B cell (primary cell): ENCODE measurements around the gene MDFI. TPM values are rescaled to one million over a fixed set of nuclear protein-coding genes. Genes with fewer than 3 reads are reported as not detected.

Source experiments
- ATAC-seq: fragments of 200-7000 bp; cut with Tn5 transposase; one replicate; pipeline ENCODE4 v1.10.0; 2021; ENCODE audit warnings: low read depth, mild to moderate bottlenecking, moderate number of reproducible peaks, moderate library complexity
- CTCF ChIA-PET: fragments of 350-600 bp; sonication (Branson Sonifier 250); formaldehyde crosslinking; loops from one replicate; lab custom pipeline; 2021; ENCODE audit warnings: antibody characterized with exemption, inconsistent platforms; lab: Charles Lee
- POLR2A ChIA-PET: fragments of 350-600 bp; sonication (Branson Sonifier 250); formaldehyde crosslinking; loops from one replicate; lab custom pipeline; 2021; ENCODE audit warnings: antibody characterized with exemption; lab: Charles Lee
- DNase-seq: peaks from one replicate; pipeline ENCODE4 v3.0.0; 2013
- H2AFZ ChIP-seq: 2 replicates; pipeline ENCODE4 v1.6.1; 2012; ENCODE audit warnings: mild to moderate bottlenecking, low read depth, low read length; ENCODE audit not compliant: insufficient read depth, poor library complexity, severe bottlenecking
- H3K27ac ChIP-seq, 2 donors: 1 replicate in 1 of 2; 2 replicates in 1 of 2; pipeline ENCODE4 v1.5.1; 2012 to 2013; ENCODE audit warnings: low read length in 2 of 2, mild to moderate bottlenecking in 2 of 2, moderate library complexity in 1 of 2
- H3K27me3 ChIP-seq, 4 experiments: fragments of 200-600 bp in 1 of 4; sonication (generic) in 1 of 4; replicated peaks in 1 of 4; 1 replicate in 2 of 4; 2 replicates in 2 of 4; pipeline versions ENCODE4 v1.6.1 to v1.7.0; 2013 to 2016; ENCODE audit warnings: low read length in 3 of 4, mild to moderate bottlenecking in 2 of 4, mixed read lengths in 1 of 4, moderate library complexity in 1 of 4; ENCODE audit not compliant: insufficient read depth in 4 of 4, control insufficient read depth in 3 of 4; ENCODE audit errors: control extremely low read depth in 1 of 4
- H3K36me3 ChIP-seq, 2 experiments: replicated peaks in 1 of 2; 1 replicate in 1 of 2; 2 replicates in 1 of 2; pipeline versions ENCODE4 v1.6.1 to v1.7.1; 2013; ENCODE audit warnings: low read length in 1 of 2; ENCODE audit not compliant: insufficient read depth in 2 of 2, control insufficient read depth in 1 of 2; ENCODE audit errors: control extremely low read depth in 1 of 2, extremely low read depth in 1 of 2
- H3K4me1 ChIP-seq, 2 donors: fragments of 200-600 bp in 1 of 2; sonication (generic) in 1 of 2; 1 replicate in 1 of 2; 2 replicates in 1 of 2; pipeline versions ENCODE4 v1.5.1 to v1.6.1; 2013 to 2017; ENCODE audit warnings: low read length in 2 of 2; ENCODE audit not compliant: control insufficient read depth in 2 of 2, insufficient read depth in 2 of 2
- H3K4me2 ChIP-seq: replicated peaks from 2 replicates; pipeline ENCODE3; 2012; ENCODE audit warnings: mild to moderate bottlenecking, low read depth, low read length; ENCODE audit not compliant: poor library complexity, severe bottlenecking
- H3K4me3 ChIP-seq, 5 experiments: fragments of 200-600 bp in 1 of 5; sonication (generic) in 1 of 5; 1 replicate in 3 of 5; 2 replicates in 2 of 5; pipeline versions ENCODE4 v1.5.1 to v1.7.0; 2011 to 2016; ENCODE audit warnings: low read length in 4 of 5, mild to moderate bottlenecking in 4 of 5, low read depth in 2 of 5, control low read depth in 1 of 5, moderate library complexity in 1 of 5; ENCODE audit not compliant: insufficient read depth in 1 of 5; ENCODE audit errors: control extremely low read depth in 1 of 5, extremely low read depth in 1 of 5
- H3K79me2 ChIP-seq: fragments of 200-600 bp; sonication (generic); one replicate; pipeline ENCODE4 v1.6.0; 2016; ENCODE audit warnings: low read length; ENCODE audit not compliant: control insufficient read depth, insufficient read depth
- H3K9ac ChIP-seq: fragments of 200-600 bp; sonication (generic); 2 replicates; pipeline ENCODE4 v1.6.1; 2017; ENCODE audit warnings: mild to moderate bottlenecking, low read length, moderate library complexity
- H3K9me3 ChIP-seq, 3 donors: one replicate each; pipeline versions ENCODE4 v1.6.1 to v1.7.1; 2013; ENCODE audit warnings: low read length in 2 of 3; ENCODE audit not compliant: control insufficient read depth in 2 of 3, insufficient read depth in 1 of 3; ENCODE audit errors: control extremely low read depth in 1 of 3
- H4K20me1 ChIP-seq: 2 replicates; pipeline ENCODE4 v1.6.0; 2012; ENCODE audit warnings: mild to moderate bottlenecking, low read length; ENCODE audit not compliant: insufficient read depth, control insufficient read depth, poor library complexity, severe bottlenecking
- H3K27ac Mint-ChIP-seq: one replicate; pipeline ENCODE4 v1.8.0; 2021; ENCODE audit warnings: mixed read lengths
- H3K27me3 Mint-ChIP-seq: one replicate; pipeline ENCODE4 v1.8.0; 2021; ENCODE audit warnings: mixed read lengths
- H3K4me1 Mint-ChIP-seq: one replicate; pipeline ENCODE4 v1.8.0; 2021; ENCODE audit warnings: mixed read lengths
- H3K4me3 Mint-ChIP-seq: one replicate; pipeline ENCODE4 v1.8.0; 2021; ENCODE audit warnings: mixed read lengths
- H3K9me3 Mint-ChIP-seq: one replicate; pipeline ENCODE4 v1.8.0; 2022; ENCODE audit warnings: mixed read lengths; ENCODE audit not compliant: insufficient read depth
- EZH2 ChIP-seq: IDR thresholded peaks from 2 replicates; pipeline ENCODE4 v1.6.1; 2012; ENCODE audit warnings: borderline replicate concordance, low read depth, mild to moderate bottlenecking, moderate library complexity, low read length; ENCODE audit not compliant: insufficient read depth, poor library complexity, severe bottlenecking
- WGBS: methylation state at CpG from one replicate; pipeline ENCODE4 v1.1.5; 2013; ENCODE audit warnings: missing lambda C conversion rate; ENCODE audit not compliant: insufficient coverage; 5-methylcytosine and 5-hydroxymethylcytosine counted together
- intact Hi-C: fragments of 100-400 bp; cut with micrococcal nuclease; formaldehyde crosslinking; loops from one replicate; pipeline ENCODE4 v1.10.0; 2022
- polyA plus RNA-seq: library from polyadenylated mRNA; depleted of rRNA; stranded (reverse); fragments of >200 nt; gene quantifications from 2 replicates; pipeline ENCODE4 v1.2.3, GENCODE V29; 2012
- total RNA-seq, 2 donors: library from RNA; stranded (reverse); fragments of 120-200 nt in 1 of 2; gene quantifications; 1 replicate in 1 of 2; 2 replicates in 1 of 2; pipeline versions ENCODE4 v1.2.3 to v1.2.4, GENCODE V29; 2013 to 2022
- TF ChIP-seq, protein P1 (sequence below): fragments of 200-600 bp; IDR thresholded peaks from one replicate; pipeline ENCODE4 v1.8.0; 2022; ENCODE audit warnings: antibody characterized with exemption, mild to moderate bottlenecking

Gene MDFI
- total and polyA plus RNA-seq, 2 donors (not counting 1 experiment from before 2014, with no cell fraction given): not detected

DNA sequence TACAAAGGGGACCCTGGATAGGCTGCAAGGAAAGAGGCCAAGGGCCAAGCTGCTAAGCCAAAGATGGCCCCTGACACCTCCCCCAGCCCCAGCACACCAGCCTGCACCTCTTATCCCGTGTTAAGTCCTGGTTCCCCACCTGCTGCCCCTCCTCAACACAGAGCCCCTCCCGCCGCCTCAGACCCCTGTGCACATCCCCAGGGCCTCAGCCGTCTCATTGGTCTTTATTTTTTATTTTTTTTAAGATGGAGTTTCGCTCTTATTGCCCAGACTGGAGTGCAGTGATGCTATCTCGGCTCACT, 37.1 kb upstream of the MDFI start:
- Histone ChIP-seq H3K9ac (no peak overlapping the region), H3K27ac (no peak overlapping the region), H3K27me3 (peaks cover 0 to 3% (median 0%) of the 10 kb centered on the region in 4 experiments), H3K79me2 (no peaks in the 10 kb centered on the region), H3K36me3 (peaks cover 0 to 16% of the 10 kb centered on the region in 2 experiments), H3K9me3 (no peaks in the 10 kb centered on the region), H4K20me1 (no peaks in the 10 kb centered on the region), H2AFZ (no peak overlapping the region), H3K4me2 (no peak overlapping the region), H3K4me1 (peaks cover 4 to 13% of the 10 kb centered on the region in 2 donors), H3K4me3 (no peak overlapping the region)
- ATAC-seq: no peak
- Mint-ChIP-seq H3K9me3 (no peaks in the 10 kb centered on the region), H3K4me1 (peaks cover 10% of the 10 kb centered on the region), H3K27ac (no peak overlapping the region), H3K4me3 (no peak overlapping the region), H3K27me3 (peaks cover 7% of the 10 kb centered on the region)
- ChIA-PET CTCF (interaction anchor here (1.1 to 3.6 kb wide), 3 partner anchors 9 to 232 kb away, joined by 3 to 37 read pairs (median 5); no protein-coding TSS in a partner anchor), POLR2A (no interaction called here)
- WGBS: 97% methylated on average over 3 of the region's 6 CpGs
- TF ChIP-seq, protein P1, sequence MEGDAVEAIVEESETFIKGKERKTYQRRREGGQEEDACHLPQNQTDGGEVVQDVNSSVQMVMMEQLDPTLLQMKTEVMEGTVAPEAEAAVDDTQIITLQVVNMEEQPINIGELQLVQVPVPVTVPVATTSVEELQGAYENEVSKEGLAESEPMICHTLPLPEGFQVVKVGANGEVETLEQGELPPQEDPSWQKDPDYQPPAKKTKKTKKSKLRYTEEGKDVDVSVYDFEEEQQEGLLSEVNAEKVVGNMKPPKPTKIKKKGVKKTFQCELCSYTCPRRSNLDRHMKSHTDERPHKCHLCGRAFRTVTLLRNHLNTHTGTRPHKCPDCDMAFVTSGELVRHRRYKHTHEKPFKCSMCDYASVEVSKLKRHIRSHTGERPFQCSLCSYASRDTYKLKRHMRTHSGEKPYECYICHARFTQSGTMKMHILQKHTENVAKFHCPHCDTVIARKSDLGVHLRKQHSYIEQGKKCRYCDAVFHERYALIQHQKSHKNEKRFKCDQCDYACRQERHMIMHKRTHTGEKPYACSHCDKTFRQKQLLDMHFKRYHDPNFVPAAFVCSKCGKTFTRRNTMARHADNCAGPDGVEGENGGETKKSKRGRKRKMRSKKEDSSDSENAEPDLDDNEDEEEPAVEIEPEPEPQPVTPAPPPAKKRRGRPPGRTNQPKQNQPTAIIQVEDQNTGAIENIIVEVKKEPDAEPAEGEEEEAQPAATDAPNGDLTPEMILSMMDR: no peak
- no peak for TF ChIP-seq EZH2
- intact Hi-C loops: no loop called here
- no peak for DNase-seq

DNA sequence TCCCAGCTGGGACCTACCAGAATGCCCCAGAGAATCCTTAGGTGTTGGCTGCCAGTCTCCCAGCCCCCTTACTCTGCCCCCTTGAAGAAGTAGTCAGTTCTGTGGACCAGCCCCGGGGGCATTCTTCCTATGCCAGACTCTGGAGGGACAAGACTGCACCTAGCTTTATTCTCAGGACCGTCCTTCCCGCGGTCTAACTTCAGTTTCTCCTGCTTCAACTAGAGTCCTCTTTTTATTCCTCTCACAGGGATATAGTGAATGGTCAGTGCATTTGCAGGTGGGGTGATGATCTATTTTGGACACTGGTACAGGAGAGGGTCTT, 35.9 kb upstream of the MDFI start:
- DNase-seq: no peak
- WGBS: 40% methylated on average over 1 of the region's 4 CpGs
- Histone ChIP-seq H3K4me3 (no peak overlapping the region), H3K9me3 (no peaks in the 10 kb centered on the region), H3K4me2 (no peak overlapping the region), H3K79me2 (no peaks in the 10 kb centered on the region), H3K27me3 (peaks cover 0 to 3% (median 0%) of the 10 kb centered on the region in 4 experiments), H4K20me1 (no peaks in the 10 kb centered on the region), H3K9ac (no peak overlapping the region), H2AFZ (no peak overlapping the region), H3K27ac (no peak overlapping the region), H3K4me1 (peaks cover 4 to 13% of the 10 kb centered on the region in 2 donors), H3K36me3 (peaks cover 0 to 4% of the 10 kb centered on the region in 2 experiments)
- no peak overlapping the region for H3K27ac Mint-ChIP-seq
- peaks cover 10% of the 10 kb centered on the region for H3K4me1 Mint-ChIP-seq
- POLR2A ChIA-PET: interaction anchor here (1.2 kb wide), 1 partner anchor 55 kb away, joined by 4 read pairs; no protein-coding TSS in a partner anchor
- CTCF ChIA-PET: interaction anchor here (0.7 to 3.6 kb wide), 33 partner anchors 10 to 442 kb away, joined by 3 to 37 read pairs (median 4); no protein-coding TSS in a partner anchor
- no peaks in the 10 kb centered on the region for H3K9me3 Mint-ChIP-seq
- TF ChIP-seq EZH2: no peak
- TF ChIP-seq, protein P1: no peak
- peaks cover 11% of the 10 kb centered on the region for H3K27me3 Mint-ChIP-seq
- no peak for ATAC-seq
- no peak overlapping the region for H3K4me3 Mint-ChIP-seq
- intact Hi-C loops: no loop called here
